Bronchial epithelial cell (primary cell): ENCODE results near the gene FGFR3. TPM values are rescaled to one million over a fixed set of nuclear protein-coding genes. Genes with fewer than 3 reads are reported as not detected.

ENCODE experiments used
- DNase-seq: peaks from one replicate; pipeline ENCODE4 v3.0.0-alpha.2; 2010; ENCODE audit warnings: low read depth
- FAIRE-seq: peaks from 2 replicates; lab custom pipeline; 2011; peaks lifted over from hg19 to GRCh38; lab: Jason Lieb, UNC
- H3K27me3 ChIP-seq: 2 replicates; pipeline ENCODE4 v1.5.1; 2011; ENCODE audit warnings: low read length; ENCODE audit not compliant: control insufficient read depth, insufficient read depth
- H3K36me3 ChIP-seq: 2 replicates; pipeline ENCODE4 v1.5.1; 2011; ENCODE audit warnings: low read length; ENCODE audit not compliant: control insufficient read depth, insufficient read depth
- H3K4me3 ChIP-seq: 2 replicates; pipeline ENCODE4 v1.5.1; 2011; ENCODE audit warnings: mild to moderate bottlenecking, low read depth, low read length, control low read depth
- CTCF ChIP-seq: IDR thresholded peaks from 2 replicates; pipeline ENCODE4 v1.5.1; 2011; ENCODE audit warnings: mild to moderate bottlenecking, moderate library complexity, low read length, control low read depth, inconsistent platforms; ENCODE audit not compliant: insufficient read depth, severe bottlenecking
- total RNA-seq: library from RNA; depleted of rRNA; stranded (reverse); fragments of >200 nt; gene quantifications from 2 replicates; pipeline ENCODE4 v1.2.1, GENCODE V29; 2014

FGFR3 gene
- total RNA-seq, 1 donor from 2014 or later, result 29.0 TPM

- Histone ChIP-seq H3K4me3 (no peak overlapping the region), H3K36me3 (no peaks in the 10 kb centered on the region), H3K27me3 (peaks cover 1% of the 10 kb centered on the region)
- no peak for TF ChIP-seq CTCF
- no peak for FAIRE-seq
- no peak for DNase-seq
Measured at GRCh38 chr4:1788254-1788973, 4.7 kb upstream of the FGFR3 start.

GRCh38 chr4:1789552-1789951 lies 3.5 kb upstream of the FGFR3 start:
- Histone ChIP-seq H3K27me3 (peaks cover 1% of the 10 kb centered on the region), H3K36me3 (no peaks in the 10 kb centered on the region), H3K4me3 (no peak overlapping the region)
- peak; percentile 68 for DNase-seq
- no peak for TF ChIP-seq CTCF
- FAIRE-seq, result no peak

DNA sequence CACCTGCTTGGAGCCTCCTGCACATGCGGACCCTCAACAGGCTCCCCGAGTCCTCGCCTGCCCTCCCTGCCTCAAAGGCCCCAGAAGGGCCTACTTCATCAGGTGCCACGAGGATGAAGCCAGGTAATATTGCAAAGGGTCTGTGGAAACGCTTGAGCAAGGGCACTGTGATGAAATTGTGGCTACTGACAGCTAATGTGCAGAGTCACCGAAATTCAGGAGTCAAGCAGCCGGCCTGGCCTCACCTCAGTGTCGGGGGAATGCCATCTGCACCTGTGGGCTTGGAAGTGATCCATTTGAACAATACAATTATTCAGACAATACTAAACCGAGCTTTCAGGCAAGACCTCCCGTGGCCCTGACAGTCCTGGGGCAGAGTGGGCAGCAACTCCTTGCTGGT lies 3.1 kb upstream of the FGFR3 start:
- Histone ChIP-seq H3K36me3 (no peaks in the 10 kb centered on the region), H3K27me3 (peaks cover 1% of the 10 kb centered on the region), H3K4me3 (no peak overlapping the region)
- DNase-seq (peak; percentile 71), FAIRE-seq (peak; percentile 88)
- no peak for TF ChIP-seq CTCF

DNA sequence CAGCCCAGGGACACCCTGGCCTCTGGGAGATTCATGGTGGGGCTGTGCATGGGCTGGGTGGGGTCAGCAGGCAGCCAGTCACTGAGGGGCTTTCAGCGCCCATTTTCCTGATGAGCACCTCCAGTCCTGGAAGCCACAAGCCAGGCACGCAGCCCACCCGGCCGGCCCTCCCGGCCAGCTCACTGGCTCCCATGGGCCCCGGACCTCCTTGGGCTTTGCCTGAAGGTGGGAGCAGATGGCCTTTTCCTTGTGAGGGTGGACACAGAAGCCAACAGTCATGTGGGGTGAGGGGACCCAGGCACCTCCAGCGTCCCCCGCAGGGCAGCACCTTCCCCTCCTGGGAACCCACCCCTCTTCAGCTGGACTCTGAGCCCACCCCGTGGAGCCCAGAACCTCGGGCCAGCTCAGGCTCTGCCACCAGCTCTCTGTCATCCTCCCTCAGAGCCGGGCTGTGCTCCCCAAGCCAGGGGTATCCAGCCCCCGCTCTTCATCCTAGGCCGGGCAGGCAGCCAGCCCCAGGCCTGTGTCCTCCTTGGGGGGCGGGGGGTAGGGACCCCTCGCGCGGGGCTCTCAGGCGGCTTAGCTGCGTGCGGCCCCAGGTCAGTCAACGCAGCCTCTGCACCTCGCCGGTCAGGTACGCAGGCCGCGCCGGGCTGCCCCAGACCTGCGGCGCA lies 798 bp upstream of the FGFR3 start:
- Histone ChIP-seq H3K27me3 (no peaks in the 10 kb centered on the region), H3K4me3 (no peak overlapping the region), H3K36me3 (peaks cover 14% of the 10 kb centered on the region)
- FAIRE-seq (no peak), DNase-seq (no peak)
- no peak for TF ChIP-seq CTCF

DNA sequence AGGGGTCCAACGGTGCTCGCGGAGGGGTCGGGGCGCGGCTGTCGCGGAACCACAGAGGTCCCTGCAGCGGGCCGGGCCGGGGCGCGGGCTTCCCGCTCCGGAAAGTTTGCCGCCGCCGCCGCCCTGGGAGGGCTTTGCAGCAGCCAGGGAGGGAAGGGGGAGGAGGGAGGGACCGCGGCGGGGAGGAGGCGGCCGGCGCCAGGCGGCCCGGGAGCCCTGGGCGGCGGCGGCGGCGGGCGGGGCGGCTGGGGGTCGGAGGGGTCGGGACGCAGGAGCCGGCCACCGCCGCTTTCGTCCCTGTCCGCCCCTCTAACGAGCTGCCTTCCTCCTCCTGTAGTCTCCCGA lies 375 bp downstream of the FGFR3 start:
- H3K27me3 ChIP-seq, result no peaks in the 10 kb centered on the region
- H3K36me3 ChIP-seq, result peaks cover 22% of the 10 kb centered on the region
- peak overlapping the region; percentile 87 for H3K4me3 ChIP-seq
- FAIRE-seq, result no peak
- no peak for TF ChIP-seq CTCF
- no peak for DNase-seq
